IPS-NIHi7 (cell line): ENCODE results near the gene FKBP11.
"Not testable (repeated sequence)": the region's sequence is repeated elsewhere in the genome, so short reads cannot be mapped to it uniquely, and the experiment has no call there.

Source experiments
- DNase-seq: peaks from one replicate; pipeline ENCODE4 v3.0.0; 2012; ENCODE audit warnings: mixed read lengths; ENCODE audit errors: extremely low spot score

FKBP11 gene

GRCh38 chr12:48910196-48910595 is 15.1 kb downstream of the FKBP11 start:
- DNase-seq, result no peak

- DNase-seq, result not testable (repeated sequence)
Measured at GRCh38 chr12:48909698-48910097, 15.6 kb downstream of the FKBP11 start.

- no peak for DNase-seq
Measured at GRCh38 chr12:48907245-48907644, 18.0 kb downstream of the FKBP11 start.

GRCh38 chr12:48903982-48904411 is 21.3 kb downstream of the FKBP11 start:
- DNase-seq, result peak; percentile 94

- DNase-seq, result no peak
Measured at GRCh38 chr12:48903363-48903981, 21.8 kb downstream of the FKBP11 start.

GRCh38 chr12:48901278-48901677 is 24.0 kb downstream of the FKBP11 start:
- no peak for DNase-seq

GRCh38 chr12:48899651-48900050 is 25.6 kb downstream of the FKBP11 start:
- DNase-seq, result no peak

GRCh38 chr12:48894271-48894670 is 31.0 kb downstream of the FKBP11 start:
- DNase-seq, result no peak

GRCh38 chr12:48890657-48891418 is 34.5 kb downstream of the FKBP11 start:
- DNase-seq, result peak; percentile 87

GRCh38 chr12:48889679-48890078 is 35.6 kb downstream of the FKBP11 start:
- DNase-seq, result no peak

- DNase-seq, result peak; percentile 47
Measured at GRCh38 chr12:48883305-48884161, 41.8 kb downstream of the FKBP11 start.

GRCh38 chr12:48882972-48883304 is 42.4 kb downstream of the FKBP11 start:
- DNase-seq, result no peak

GRCh38 chr12:48882315-48882687 is 43.0 kb downstream of the FKBP11 start:
- DNase-seq, result peak; percentile 46

GRCh38 chr12:48881686-48882314 is 43.5 kb downstream of the FKBP11 start:
- no peak for DNase-seq

GRCh38 chr12:48880647-48881046 is 44.6 kb downstream of the FKBP11 start:
- no peak for DNase-seq

- no peak for DNase-seq
Measured at GRCh38 chr12:48878548-48878947, 46.7 kb downstream of the FKBP11 start.

GRCh38 chr12:48875944-48876515 is 49.3 kb downstream of the FKBP11 start:
- DNase-seq, result no peak

GRCh38 chr12:48873534-48873933 is 51.8 kb downstream of the FKBP11 start:
- DNase-seq, result not testable (repeated sequence)

- DNase-seq, result no peak
Measured at GRCh38 chr12:48873096-48873495, 52.2 kb downstream of the FKBP11 start.
